SK-N-MC (cell line): ENCODE results near the gene TTBK2.
"Not testable (repeated sequence)": the region's sequence is repeated elsewhere in the genome, so short reads cannot be mapped to it uniquely, and the experiment has no call there.

Source experiments
- DNase-seq: peaks from one replicate; pipeline ENCODE4 v3.0.0-alpha.2; 2011; ENCODE audit warnings: low read depth, low spot score
- H3K27ac ChIP-seq: fragments of 200-600 bp; sonication (generic); 2 replicates; pipeline ENCODE4 v1.5.1; 2016; ENCODE audit warnings: mixed run types
- H3K36me3 ChIP-seq: fragments of 200-600 bp; sonication (generic); 2 replicates; pipeline ENCODE4 v1.6.1; 2017; ENCODE audit warnings: antibody characterized with exemption, low read length, mixed read lengths; ENCODE audit not compliant: insufficient read depth
- H3K4me3 ChIP-seq: fragments of 200-600 bp; sonication (generic); 2 replicates; pipeline ENCODE4 v1.5.1; 2016
- H3K9ac ChIP-seq: fragments of 200-600 bp; sonication (generic); 2 replicates; pipeline ENCODE4 v1.8.0; 2017; ENCODE audit warnings: mixed run types, mixed read lengths; ENCODE audit not compliant: insufficient read length
- H3K9me3 ChIP-seq: fragments of 200-600 bp; sonication (generic); 2 replicates; pipeline ENCODE4 v1.6.1; 2017; ENCODE audit warnings: low read depth, mild to moderate bottlenecking, antibody characterized with exemption, low read length, moderate library complexity, mixed read lengths
- EZH2 ChIP-seq: fragments of 200-600 bp; sonication (generic); IDR thresholded peaks from one replicate; pipeline ENCODE4 v1.6.1; 2017; ENCODE audit warnings: antibody characterized with exemption
- FOXP2 ChIP-seq: optimal IDR thresholded peaks from 2 replicates; pipeline ENCODE3; 2011; ENCODE audit warnings: mild to moderate bottlenecking, moderate library complexity; ENCODE audit not compliant: insufficient read depth; ENCODE audit errors: extremely low read length, control extremely low read depth
- POLR2AphosphoS5 ChIP-seq: IDR thresholded peaks from 2 replicates; pipeline ENCODE4 v1.6.1; 2012; ENCODE audit warnings: mild to moderate bottlenecking, low read depth, low read length, borderline replicate concordance

TTBK2 gene

GRCh38 chr15:42772901-42773300, 147.7 kb downstream of the TTBK2 start:
- Histone ChIP-seq H3K36me3 (no peaks in the 10 kb centered on the region), H3K4me3 (no peak overlapping the region), H3K27ac (no peak overlapping the region), H3K9ac (no peak overlapping the region), H3K9me3 (no peaks in the 10 kb centered on the region)
- TF ChIP-seq FOXP2 = no peak
- no peak for TF ChIP-seq POLR2AphosphoS5
- TF ChIP-seq EZH2 = no peak
- no peak for DNase-seq

DNA sequence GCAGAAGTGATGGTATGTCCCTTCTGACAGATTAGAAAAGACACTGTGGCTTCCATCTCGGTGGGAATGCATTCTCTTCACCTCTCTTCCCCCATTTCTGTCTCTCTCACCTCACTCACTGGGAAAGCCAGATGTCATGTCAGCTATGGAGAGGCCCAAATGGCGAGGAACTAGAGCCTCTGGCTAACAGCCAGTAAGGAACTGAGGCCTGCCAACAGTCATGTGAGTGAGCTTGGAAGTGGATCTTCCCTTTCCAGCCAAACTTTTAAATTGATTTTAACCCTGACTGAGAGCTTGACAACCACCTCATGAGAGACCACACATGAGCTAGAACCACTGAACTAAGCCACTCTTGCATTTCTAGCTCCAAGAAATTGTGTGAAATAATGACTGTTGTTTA, 148.4 kb downstream of the TTBK2 start:
- no peak for DNase-seq
- Histone ChIP-seq H3K27ac (no peak overlapping the region), H3K9ac (no peak overlapping the region), H3K9me3 (no peaks in the 10 kb centered on the region), H3K4me3 (no peak overlapping the region), H3K36me3 (no peaks in the 10 kb centered on the region)
- TF ChIP-seq POLR2AphosphoS5 (no peak), EZH2 (no peak), FOXP2 (no peak)

DNA sequence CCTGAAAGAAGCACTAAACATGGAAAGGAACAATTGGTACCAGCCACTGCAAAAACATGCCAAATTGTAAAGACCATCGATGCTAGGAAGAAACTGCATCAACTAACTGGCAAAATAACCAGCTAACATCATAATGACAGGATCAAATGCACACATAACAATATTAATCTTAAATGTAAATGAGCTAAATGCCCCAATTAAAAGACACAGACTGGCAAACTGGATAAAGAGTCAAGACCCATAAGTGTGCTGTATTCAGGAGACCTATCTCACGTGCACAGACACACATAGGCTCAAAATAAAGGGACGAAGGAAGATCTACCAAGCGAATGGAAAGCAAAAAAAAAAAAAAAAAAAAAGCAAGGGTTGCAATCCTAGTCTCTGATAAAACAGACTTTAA, 154.5 kb downstream of the TTBK2 start:
- not testable (repeated sequence) for H3K9ac ChIP-seq, H3K36me3 ChIP-seq, H3K27ac ChIP-seq, H3K9me3 ChIP-seq, DNase-seq, H3K4me3 ChIP-seq

GRCh38 chr15:42764154-42764731, 156.3 kb downstream of the TTBK2 start:
- H3K27ac ChIP-seq, H3K9ac ChIP-seq, DNase-seq, H3K4me3 ChIP-seq, H3K36me3 ChIP-seq, H3K9me3 ChIP-seq: not testable (repeated sequence)

- H3K27ac ChIP-seq, H3K36me3 ChIP-seq, DNase-seq, H3K9me3 ChIP-seq, H3K4me3 ChIP-seq, H3K9ac ChIP-seq: not testable (repeated sequence)
Measured at GRCh38 chr15:42761813-42762212, 158.8 kb downstream of the TTBK2 start.

- TF ChIP-seq POLR2AphosphoS5 (no peak), FOXP2 (no peak), EZH2 (no peak)
- no peak overlapping the region for H3K27ac ChIP-seq
- no peak overlapping the region for H3K4me3 ChIP-seq
- H3K9me3 ChIP-seq = peaks cover 5% of the 10 kb centered on the region; the same call in 1 of the 2 replicates
- DNase-seq = no peak
- no peak overlapping the region for H3K9ac ChIP-seq
- H3K36me3 ChIP-seq = no peaks in the 10 kb centered on the region
Measured at GRCh38 chr15:42760759-42761158, 159.8 kb downstream of the TTBK2 start.

DNA sequence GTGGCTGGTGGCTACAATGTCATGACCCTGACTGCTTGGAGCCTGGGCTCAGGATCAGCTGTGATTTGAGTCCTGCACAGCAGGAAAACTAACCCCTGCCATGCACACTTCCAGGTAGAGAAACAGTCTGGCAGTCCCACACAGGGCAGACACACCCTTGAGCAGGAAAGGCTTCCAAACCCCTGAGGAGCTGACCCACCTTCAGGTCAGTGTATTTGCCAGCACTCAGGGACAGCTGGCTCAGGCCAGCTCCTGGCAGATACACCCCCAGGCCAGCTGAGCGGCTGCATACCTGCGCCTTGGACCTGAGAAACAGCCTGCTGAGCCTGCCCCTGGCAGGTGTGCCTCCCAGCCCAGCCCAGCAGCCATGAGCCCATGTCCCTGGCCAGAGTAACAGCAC, 161.5 kb downstream of the TTBK2 start:
- no peak overlapping the region for H3K27ac ChIP-seq
- H3K9ac ChIP-seq = no peak overlapping the region
- TF ChIP-seq EZH2 = no peak
- TF ChIP-seq POLR2AphosphoS5 = no peak
- no peak for TF ChIP-seq FOXP2
- peaks cover 5% of the 10 kb centered on the region; the same call in 1 of the 2 replicates for H3K9me3 ChIP-seq
- no peak for DNase-seq
- H3K36me3 ChIP-seq = no peaks in the 10 kb centered on the region
- H3K4me3 ChIP-seq = no peak overlapping the region

- Histone ChIP-seq H3K4me3 (no peak overlapping the region), H3K27ac (no peak overlapping the region), H3K9me3 (no peaks in the 10 kb centered on the region), H3K9ac (no peak overlapping the region), H3K36me3 (peaks cover 5% of the 10 kb centered on the region)
- no peak for DNase-seq
- TF ChIP-seq EZH2 (no peak), FOXP2 (no peak), POLR2AphosphoS5 (no peak)
Measured at GRCh38 chr15:42750306-42750705, 170.3 kb downstream of the TTBK2 start.

DNA sequence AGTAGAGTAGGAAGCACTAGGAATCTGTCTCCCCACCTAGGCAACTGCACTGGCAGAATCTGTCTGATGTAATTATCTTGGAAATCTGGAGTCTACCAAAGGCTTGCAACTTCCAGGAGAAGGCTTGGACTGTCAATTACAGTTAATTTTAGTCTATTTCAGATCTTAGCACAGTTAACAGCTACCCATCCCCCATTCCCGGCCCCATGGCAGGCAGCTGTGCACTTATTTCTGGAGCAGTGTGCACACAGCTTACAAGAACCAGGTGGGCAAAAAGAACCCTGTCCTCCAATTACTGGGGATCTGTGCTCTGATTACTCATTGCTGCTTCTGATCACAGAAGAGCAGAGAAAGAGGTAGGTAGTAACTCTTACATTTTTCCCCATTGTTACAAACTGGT, 171.3 kb downstream of the TTBK2 start:
- TF ChIP-seq POLR2AphosphoS5 (no peak), EZH2 (no peak), FOXP2 (no peak)
- no peak for DNase-seq
- Histone ChIP-seq H3K36me3 (peaks cover 5% of the 10 kb centered on the region), H3K9me3 (no peaks in the 10 kb centered on the region), H3K9ac (no peak overlapping the region), H3K4me3 (no peak overlapping the region), H3K27ac (no peak overlapping the region)

DNA sequence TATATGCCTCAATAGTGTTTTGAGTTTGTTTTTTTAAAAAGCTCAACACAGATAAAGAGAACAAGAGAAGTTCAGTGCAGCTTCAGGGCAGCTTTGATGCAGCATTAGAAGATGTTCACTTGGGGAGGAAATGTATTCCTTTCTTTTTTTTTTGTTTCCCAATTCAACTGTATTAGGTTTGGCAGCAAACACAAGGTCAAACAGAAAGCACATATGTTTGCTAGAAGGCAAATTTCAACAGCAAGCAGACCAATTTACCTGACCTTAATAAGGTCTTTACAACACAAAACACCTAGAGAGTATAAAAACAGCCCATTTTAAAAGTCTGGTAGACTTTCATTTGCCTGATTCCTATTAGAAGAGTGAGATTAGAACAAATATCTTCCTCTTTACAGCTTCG, 176.4 kb downstream of the TTBK2 start:
- Histone ChIP-seq H3K9me3 (no peaks in the 10 kb centered on the region), H3K9ac (no peak overlapping the region), H3K4me3 (no peak overlapping the region), H3K27ac (no peak overlapping the region), H3K36me3 (peaks cover 5% of the 10 kb centered on the region; the same call in 1 of the 2 replicates)
- DNase-seq = no peak
- no peak for TF ChIP-seq POLR2AphosphoS5
- no peak for TF ChIP-seq EZH2
- no peak for TF ChIP-seq FOXP2
